GM21515 (cell line): ENCODE measurements around the gene PNKP.

Source experiments
- ATAC-seq: cut with Tn5 transposase; IDR thresholded peaks from one replicate; pipeline ENCODE4 v1.9.1; 2021; ENCODE audit not compliant: unreplicated experiment

PNKP gene

DNA sequence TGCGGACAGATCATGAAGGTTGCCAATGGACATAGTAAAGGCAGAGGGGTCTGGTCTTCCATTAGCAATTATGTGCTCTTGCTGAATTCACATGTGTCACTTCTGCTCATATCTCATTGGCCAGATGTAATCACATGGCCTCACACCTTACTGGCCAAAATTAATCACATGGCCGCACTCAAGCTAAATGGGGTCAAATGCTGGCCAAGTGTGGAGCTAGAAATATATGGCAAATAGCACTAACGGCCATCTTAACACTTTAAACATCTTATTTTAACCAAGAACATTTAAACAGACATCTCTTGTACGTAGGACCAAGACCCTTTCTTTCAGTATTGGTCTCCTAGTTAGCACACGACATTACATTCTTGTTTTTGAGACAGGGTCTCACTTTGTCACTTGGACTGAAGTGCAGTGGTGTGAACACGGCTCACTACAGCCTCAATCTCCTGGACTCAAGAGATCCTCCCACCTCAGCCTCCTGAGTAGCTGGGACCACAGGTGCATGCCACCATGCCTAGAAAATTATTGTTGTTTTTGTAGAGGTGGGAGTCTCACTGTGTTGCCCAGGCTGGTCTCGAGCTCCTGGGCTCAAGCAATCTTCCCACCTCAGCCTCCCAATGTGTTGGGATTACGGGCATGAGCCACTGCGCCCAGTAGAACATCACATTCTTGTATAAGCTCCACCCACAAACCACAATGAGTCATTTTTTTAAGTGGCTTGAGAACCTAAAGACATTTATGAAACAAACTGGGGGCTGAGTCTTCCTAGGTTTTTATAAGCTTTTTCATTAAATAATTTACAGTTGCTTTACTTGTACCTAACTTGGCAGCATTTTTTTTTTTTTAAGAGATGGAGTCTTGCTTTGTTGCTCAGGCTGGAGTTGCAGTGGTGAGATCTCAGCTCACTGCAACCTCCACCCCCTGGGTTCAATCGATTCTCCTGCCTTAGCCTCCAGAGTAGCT, 19.4 kb downstream of the PNKP start:
- no peak for ATAC-seq

DNA sequence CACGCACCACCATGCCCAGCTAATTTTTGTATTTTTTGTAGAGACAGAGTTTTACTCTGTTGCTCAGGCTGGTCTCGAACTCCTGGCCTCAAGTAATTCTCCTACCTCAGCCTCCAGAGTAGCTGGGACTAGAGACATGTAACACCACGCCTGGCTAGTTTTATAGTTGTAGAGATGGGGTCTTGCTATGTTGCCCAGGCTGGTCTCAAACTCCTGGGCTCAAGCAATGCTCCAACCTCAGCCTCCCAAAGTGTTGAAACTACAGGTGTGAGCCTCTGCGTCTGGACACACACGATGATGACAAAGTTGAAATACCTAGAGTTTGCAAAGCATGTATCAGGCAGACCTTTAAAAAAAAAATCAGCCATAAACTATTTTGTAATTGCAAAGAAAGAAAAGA, 21.0 kb downstream of the PNKP start:
- no peak for ATAC-seq

GRCh38 chr19:49845414-49845813, 22.0 kb downstream of the PNKP start:
- no peak for ATAC-seq

GRCh38 chr19:49844138-49845095, 23.0 kb downstream of the PNKP start:
- ATAC-seq = no peak

DNA sequence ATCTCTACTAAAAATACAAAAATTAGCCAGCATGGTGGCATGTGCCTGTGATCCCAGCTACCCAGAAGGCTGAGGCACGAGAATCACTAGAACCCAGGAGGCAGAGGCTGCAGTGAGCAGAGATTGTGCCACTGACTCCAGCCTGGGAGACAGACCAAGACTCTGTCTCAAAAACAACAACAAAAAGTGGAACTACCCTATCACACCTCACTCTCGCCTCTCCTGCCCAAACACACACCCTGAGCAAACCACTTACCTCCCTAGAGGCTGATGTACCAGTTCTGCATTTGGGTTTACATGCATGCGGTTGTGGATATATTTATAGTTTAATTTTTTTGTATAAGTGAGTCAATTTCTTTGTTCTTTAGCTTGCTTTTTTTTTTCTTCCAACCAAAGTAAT, 24.1 kb downstream of the PNKP start:
- no peak for ATAC-seq

GRCh38 chr19:49840736-49841249, 26.6 kb downstream of the PNKP start:
- no peak for ATAC-seq

DNA sequence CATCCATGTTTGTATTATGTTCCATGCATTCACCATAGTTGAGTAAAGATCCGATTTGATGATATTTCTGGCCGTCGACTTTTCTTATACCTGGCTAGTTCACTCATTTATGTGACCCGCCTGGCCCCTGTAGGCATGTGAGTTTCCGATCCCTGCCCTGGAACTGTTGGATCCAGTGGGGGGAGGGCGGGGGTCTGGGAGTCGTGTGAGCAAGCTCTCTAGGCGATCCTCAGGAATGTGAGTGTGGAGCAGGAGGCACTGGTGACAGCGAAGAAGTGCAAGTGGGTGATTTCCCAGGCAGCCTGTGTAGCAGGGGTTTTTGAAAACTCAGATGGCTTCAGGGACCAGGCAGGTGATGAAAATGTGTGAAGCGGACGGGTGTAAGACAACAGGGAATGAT, 27.1 kb downstream of the PNKP start:
- no peak for ATAC-seq

DNA sequence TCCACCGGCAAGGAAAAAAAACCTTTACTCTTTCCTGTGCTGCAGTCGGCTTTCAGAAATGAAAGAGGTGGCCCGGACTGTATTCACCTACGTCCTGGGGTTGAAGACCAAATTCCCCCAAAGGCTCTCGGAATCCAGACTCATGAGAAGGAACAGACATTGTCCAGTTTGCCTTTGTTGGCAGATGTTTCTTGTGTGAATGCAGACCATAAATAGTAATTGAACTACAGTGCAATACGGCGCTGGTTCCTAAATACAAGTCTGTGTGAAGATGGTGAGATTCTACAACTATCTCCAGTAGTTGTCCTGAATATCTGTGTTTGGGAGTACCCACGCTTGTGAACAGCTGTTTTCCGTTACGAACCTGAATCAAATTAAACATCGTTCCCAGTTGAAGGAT, 27.7 kb downstream of the PNKP start:
- ATAC-seq = no peak

GRCh38 chr19:49838885-49839588, 28.3 kb downstream of the PNKP start:
- no peak for ATAC-seq

GRCh38 chr19:49837425-49837824, 30.0 kb downstream of the PNKP start:
- no peak for ATAC-seq

DNA sequence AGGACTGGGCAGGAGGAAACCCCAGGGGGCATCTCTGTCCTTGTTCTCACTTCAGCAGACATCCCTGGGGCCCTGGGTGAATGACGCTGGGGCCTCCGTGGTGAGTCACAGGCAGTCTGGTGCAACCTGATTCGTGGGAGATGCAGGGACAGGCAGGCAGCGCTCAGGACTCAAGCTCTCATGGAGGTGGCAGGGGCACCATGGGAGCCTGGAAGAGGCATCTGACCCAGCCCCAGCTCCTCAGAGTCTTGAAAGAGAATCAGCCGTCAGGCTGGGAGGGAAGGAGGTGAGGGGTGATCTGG, 30.4 kb downstream of the PNKP start:
- ATAC-seq = no peak

GRCh38 chr19:49836176-49837008, 31.0 kb downstream of the PNKP start:
- no peak for ATAC-seq

DNA sequence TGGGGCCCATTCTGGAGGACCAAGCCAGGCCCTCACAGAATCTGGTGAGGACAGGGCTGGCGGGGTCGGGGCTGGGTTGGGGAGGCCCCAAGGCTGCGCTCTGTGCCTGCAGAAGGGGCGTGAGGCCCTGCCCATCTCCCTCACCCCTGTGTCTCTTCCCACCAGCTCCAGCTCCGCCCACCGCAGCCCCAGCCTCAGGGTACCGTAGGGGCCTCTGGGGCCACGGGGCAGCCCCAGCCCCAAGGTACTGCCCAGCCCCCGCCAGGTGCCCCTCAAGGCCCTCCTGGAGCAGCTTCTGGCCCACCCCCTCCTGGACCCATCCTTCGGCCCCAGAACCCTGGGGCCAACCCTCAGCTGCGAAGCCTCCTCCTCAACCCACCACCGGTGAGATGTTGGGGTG, 31.8 kb downstream of the PNKP start:
- no peak for ATAC-seq

- no peak for ATAC-seq
Observed at GRCh38 chr19:49833599-49833998, 33.8 kb downstream of the PNKP start.

DNA sequence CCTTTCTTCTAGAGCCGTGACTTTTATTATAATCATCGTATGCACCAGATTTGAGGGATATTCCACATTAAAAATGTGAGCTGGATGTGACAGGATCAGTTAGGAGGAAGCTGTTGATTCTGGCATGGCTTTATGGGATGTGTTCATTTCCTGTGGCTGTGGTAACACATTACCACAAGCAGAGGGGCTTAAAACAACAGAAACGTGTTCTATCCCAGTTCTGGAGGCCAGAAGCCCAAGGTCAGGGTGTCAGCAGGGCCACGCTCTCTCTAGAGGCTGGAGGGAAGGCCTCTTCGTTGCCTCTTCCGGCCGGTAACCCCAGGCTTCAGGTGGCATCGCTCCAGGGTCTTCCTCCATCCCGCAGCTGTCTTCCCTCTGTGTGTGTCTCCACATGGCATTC, 34.8 kb downstream of the PNKP start:
- no peak for ATAC-seq

DNA sequence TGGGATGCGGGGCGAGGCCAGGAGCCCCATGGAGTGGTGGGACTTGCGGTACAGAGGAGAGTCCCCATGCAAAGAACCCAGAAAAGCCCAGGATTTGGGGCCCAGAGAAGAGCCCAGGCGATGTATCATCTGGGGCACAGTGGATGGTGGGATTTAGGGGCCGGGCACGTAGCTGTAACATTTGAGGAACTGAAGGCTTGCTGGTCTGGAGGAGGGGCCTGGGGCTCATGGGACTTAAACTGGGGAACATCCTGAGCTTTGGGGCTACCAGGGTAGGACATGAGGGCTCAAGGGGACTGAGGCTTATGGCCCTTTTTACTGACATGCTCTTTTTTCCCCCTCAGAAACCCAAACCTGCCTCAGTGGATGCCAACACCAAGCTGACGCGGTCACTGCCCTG, 35.8 kb downstream of the PNKP start:
- ATAC-seq = no peak

DNA sequence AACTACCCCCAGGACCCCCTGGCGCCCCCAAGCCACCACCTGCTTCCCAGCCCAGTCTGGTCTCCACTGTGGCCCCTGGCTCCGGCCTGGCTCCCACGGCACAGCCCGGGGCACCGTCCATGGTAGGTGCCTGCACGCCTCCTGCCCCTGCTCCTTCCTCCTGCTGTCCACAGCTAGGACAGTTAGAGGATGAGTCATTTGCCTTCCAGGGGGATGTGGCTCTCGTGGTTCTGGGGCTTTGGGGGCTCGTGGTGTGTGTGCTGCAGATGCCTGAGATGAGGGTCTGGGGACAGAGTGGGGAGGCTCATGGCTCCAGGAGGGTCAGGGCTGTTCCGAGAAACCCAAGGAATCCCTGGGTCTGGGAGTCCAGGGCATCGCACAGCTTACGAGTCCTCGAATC, 36.6 kb downstream of the PNKP start:
- no peak for ATAC-seq

DNA sequence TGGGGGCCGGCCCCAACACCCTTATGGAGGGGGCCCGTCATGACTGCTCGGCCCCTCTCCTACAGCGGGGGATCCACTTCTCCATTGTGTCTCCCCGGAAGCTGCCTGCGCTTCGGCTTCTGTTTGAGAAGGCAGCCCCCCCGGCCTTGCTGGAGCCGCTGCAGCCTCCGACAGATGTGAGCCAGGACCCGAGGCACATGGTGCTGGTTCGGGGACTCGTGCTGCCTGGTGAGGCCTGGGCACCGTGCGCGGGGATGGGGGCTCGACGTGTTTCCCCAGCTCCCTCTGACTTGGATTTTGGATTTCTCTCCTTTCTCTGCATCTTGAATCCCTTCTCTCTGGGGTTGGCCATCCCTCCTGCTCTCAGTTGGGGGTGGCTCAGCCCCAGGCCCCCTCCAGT, 37.7 kb downstream of the PNKP start:
- no peak for ATAC-seq

GRCh38 chr19:49829200-49829599, 38.2 kb downstream of the PNKP start:
- ATAC-seq = no peak

DNA sequence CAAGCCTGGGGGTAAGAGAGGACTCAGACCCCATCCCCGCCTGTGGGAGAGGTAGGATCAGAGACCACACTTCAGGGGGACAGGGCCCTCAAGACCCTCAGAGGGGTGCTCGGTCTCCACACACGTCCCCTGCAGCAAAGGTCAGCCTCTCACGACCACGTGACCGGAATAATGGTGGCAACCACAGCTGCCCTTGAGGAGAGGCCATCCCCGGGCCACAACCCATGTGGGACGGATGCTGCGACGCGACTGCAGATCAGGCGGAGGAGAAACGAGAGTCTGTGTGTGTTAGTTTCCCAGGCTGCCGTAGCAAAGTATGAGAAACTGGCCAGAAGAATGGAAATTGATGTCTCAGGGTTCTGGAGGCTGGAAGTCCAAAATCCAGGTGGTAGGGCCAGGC, 40.3 kb downstream of the PNKP start:
- no peak for ATAC-seq
